ENCODE measurements around the gene RNU5D-1.
"Not testable (repeated sequence)": the region's sequence is repeated elsewhere in the genome, so short reads cannot be mapped to it uniquely, and the experiment has no call there.

RNU5D-1 gene

DNA sequence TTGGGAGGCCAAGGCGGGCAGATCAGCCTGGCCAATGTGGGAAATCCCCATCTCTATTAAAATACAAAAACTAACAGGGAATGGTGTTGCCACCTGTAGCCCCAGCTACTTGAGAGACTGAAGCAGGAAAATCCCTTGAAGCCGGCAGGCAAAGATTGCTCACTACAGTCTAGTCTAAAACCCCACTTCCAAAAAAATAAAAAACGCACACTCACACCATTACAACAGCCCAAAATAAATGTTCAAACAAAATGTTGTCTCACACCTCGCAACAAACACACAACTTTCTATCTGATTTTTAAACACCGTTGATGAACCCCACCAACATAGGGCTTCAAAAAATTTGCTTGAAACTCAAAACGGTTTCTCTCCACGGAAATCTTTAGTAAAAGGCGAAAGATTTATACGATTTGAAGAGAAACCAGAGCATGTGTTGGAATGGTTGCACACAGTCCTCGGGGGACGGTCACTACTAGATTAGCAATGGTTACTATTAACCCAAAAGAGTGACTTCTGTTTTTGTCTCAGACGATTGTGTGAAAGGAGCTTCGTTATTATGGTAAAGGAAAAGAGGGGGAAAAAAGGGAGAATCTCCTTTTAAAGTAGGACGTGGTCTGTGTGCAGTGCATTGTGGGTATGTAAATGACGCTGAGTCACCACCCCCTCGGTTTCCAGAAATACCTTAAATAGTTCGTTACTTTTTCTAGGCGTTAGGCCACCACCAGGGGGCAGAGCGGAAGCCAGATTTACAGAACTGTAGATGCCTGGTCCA is at the start of gene RNU5D-1:
Gene RNU5D-1, minus strand, starts transcription at position 430 of the 772 bp plus-strand sequence.
- no peak for TF ChIP-seq ZNF274 (IDR thresholded peaks at IDR 0.05; ENCODE audit: low read depth, low read length)

DNA sequence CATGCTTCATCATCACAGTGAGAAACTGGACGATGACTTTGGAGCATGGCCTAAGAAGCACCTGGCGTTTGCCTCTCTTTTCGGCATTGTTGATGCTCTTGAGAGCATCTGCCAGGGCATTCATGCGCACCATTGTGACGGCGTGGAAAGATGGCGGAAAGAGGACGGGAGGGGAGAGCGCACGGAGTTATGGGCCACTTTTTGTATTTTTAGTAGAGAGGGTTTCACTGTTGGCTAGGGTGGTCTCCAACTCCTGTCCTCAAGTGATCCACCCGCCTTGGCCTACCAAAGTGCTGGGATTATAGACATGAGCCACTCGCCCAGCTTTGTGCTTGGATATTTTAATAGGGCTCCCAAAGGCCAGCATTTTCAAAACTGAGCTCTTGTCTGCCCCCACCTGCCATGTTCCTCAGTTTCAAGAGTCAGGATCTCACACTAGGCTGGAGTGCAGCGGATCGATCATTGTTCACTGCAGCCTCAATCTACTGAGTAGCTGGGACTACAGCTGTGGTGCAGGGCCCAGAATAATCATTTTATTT is 49.7 kb upstream of the RNU5D-1 start:
- TF ChIP-seq ZNF274 (IDR thresholded peaks at IDR 0.05; ENCODE audit: low read depth, low read length) = no peak

More for the DNA sequence above, at the start of gene RNU5D-1:
- H3K4me3 ChIP-seq (ENCODE audit: low read length) = no peak within 1 kb of the TSS

GRCh38 chr1:44778705-44779576 is 48.0 kb upstream of the RNU5D-1 start:
- no peak overlapping the region for H3K4me3 ChIP-seq (ENCODE audit: low read length)
- no peak for TF ChIP-seq ZNF274 (IDR thresholded peaks at IDR 0.05; ENCODE audit: low read depth, low read length)

More for the DNA sequence above, 49.7 kb upstream of the RNU5D-1 start:
- no peak overlapping the region for H3K4me3 ChIP-seq (ENCODE audit: low read length)

- no peak for TF ChIP-seq ZNF274 (IDR thresholded peaks at IDR 0.05; ENCODE audit: low read depth, low read length)
- peak overlapping the region; percentile 27; the same call in 1 of the 2 replicates for H3K4me3 ChIP-seq (ENCODE audit: low read length)
These were observed 47.1 kb upstream of the RNU5D-1 start for GRCh38 chr1:44777969-44778635.

DNA sequence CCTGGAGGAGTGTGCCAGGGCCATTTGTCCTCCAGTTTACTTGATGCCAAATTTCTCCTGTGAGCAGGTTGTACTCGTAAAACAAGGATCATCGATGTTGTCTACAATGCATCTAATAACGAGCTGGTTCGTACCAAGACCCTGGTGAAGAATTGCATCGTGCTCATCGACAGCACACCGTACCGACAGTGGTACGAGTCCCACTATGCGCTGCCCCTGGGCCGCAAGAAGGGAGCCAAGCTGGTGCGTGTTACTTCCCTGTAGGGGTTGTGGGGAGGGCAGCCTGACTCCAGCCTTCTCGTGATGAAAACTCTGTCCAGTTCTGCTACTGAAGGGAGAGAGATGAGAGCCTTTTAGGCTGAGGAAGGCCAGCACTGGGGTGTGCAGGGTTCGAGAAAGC is 46.6 kb upstream of the RNU5D-1 start:
- peak overlapping the region; percentile 90 for H3K4me3 ChIP-seq (ENCODE audit: low read length)
- TF ChIP-seq ZNF274 (IDR thresholded peaks at IDR 0.05; ENCODE audit: low read depth, low read length) = no peak

DNA sequence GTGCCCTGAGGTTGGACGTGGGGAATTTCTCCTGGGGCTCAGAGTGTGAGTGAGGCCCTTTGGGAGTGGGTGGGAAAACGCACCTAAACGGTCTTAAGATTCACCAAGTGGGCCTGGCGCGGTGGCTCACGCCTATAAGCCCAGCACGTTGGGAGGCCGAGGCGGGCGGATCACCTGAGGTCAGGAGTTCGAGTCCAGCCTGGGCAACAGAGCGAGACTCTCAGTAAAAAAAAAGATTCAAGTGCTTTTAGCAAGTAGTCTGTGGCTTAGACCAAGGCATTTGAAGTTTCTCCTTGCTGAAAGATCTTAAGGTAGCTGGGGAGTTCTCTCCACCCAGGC is 45.7 kb upstream of the RNU5D-1 start:
- peak overlapping the region; percentile 90 for H3K4me3 ChIP-seq (ENCODE audit: low read length)

GRCh38 chr1:44775930-44776729 is 45.2 kb upstream of the RNU5D-1 start:
- TF ChIP-seq ZNF274 (IDR thresholded peaks at IDR 0.05; ENCODE audit: low read depth, low read length) = no peak
- peak overlapping the region; percentile 90 for H3K4me3 ChIP-seq (ENCODE audit: low read length)

More for the DNA sequence above, 45.7 kb upstream of the RNU5D-1 start:
- TF ChIP-seq ZNF274 (IDR thresholded peaks at IDR 0.05; ENCODE audit: low read depth, low read length) = no peak

DNA sequence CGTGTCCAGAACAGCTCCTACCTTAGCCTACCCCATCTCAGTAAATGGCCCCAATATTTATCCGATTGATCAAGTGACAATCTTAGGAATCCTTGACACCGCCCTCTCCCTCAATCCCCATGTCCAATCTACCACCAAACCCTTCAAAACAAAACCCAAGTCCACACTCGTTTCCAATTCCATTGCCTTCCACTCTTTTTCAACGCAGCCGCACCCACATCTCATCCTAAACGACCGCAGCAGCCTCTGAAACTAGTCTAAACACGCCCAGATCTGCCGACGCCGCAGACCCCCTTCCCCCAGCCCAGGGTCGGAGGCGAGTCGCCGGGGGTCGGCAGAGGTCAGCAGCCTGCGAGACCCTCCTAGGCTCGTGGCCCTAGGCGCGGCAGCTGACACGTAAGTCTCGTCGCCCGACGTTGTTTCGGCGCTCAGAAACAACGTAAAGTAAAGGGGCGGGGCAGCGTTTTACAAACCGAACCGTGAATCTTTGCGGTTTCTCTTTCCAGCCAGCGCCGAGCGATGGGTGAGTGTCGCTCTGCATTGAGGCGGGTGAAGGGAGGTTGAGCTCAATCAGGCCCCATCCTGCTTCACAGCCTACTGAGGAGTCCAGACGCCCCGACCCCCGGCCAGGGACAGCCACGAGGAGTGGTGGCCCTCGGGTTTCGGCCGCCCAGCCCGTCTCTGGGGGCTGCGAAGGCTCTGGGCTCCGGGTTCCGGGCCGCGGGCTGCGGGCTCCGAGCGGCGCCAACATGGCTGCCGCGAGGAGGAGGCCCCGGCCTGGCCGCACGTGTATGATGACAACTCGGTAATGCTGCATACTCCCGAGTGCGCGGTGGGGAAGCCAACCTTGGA is 44.3 kb upstream of the RNU5D-1 start, which contains the start of gene RPS8:
Gene RPS8, plus strand, starts transcription at position 463 of the 852 bp plus-strand sequence. Its CDS starts 57 bp downstream, at position 520.
- TF ChIP-seq ZNF274 (IDR thresholded peaks at IDR 0.05; ENCODE audit: low read depth, low read length) = no peak

GRCh38 chr1:44766421-44766820 is 35.5 kb upstream of the RNU5D-1 start:
- H3K4me3 ChIP-seq (ENCODE audit: low read length) = not testable (repeated sequence)

More for the DNA sequence above, 44.3 kb upstream of the RNU5D-1 start, which contains the start of gene RPS8:
- H3K4me3 ChIP-seq (ENCODE audit: low read length) = peak within 1 kb of the TSS; percentile 90

- no peak overlapping the region for H3K4me3 ChIP-seq (ENCODE audit: low read length)
These were observed 29.9 kb upstream of the RNU5D-1 start for GRCh38 chr1:44760876-44761275.

GRCh38 chr1:44759077-44759476 is 28.1 kb upstream of the RNU5D-1 start:
- H3K4me3 ChIP-seq (ENCODE audit: low read length) = no peak overlapping the region
- no peak for TF ChIP-seq ZNF274 (IDR thresholded peaks at IDR 0.05; ENCODE audit: low read depth, low read length)

More at GRCh38 chr1:44760876-44761275, 29.9 kb upstream of the RNU5D-1 start:
- no peak for TF ChIP-seq ZNF274 (IDR thresholded peaks at IDR 0.05; ENCODE audit: low read depth, low read length)

DNA sequence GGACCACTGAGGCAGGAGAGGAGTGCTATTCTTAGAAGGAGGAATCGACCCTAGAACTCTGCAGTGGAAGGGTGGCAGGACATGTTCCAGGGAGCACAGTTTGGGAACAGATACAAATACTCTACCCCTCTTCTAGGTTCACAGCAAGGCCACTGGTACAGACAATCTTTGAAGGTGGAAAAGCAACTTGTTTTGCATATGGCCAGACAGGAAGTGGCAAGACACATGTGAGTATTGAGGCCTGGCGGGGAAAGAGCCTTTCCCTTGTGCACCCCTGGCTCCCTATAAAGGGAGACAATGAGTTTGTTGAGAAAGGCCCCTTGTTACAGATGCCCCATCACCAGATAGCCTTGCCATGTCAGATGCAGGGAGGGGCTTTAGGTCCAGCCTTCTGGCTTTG is 26.4 kb upstream of the RNU5D-1 start:
- H3K4me3 ChIP-seq (ENCODE audit: low read length) = no peak overlapping the region; the same call in 1 of the 2 replicates
- no peak for TF ChIP-seq ZNF274 (IDR thresholded peaks at IDR 0.05; ENCODE audit: low read depth, low read length)

All from GM08714 (cell line).